Glomerular endothelial cell (primary cell): Measurements from ENCODE around the gene INSRR. TPM values are rescaled to one million over a fixed set of nuclear protein-coding genes. Genes with fewer than 3 reads are reported as not detected.

Source experiments
- DNase-seq: peaks from one replicate; pipeline ENCODE4 v3.0.0-alpha.2; 2011; ENCODE audit warnings: low read depth, low spot score; ENCODE audit errors: extremely low read depth
- total RNA-seq: library from RNA; depleted of rRNA; stranded (reverse); fragments of >200 nt; gene quantifications from 2 replicates; pipeline ENCODE4 v1.2.3, GENCODE V29; 2015

The INSRR gene
- total RNA-seq, 1 donor from 2014 or later = not detected

- no peak for DNase-seq
Measured at GRCh38 chr1:156809711-156810366, 49.1 kb downstream of the INSRR start.

- no peak for DNase-seq
Measured at GRCh38 chr1:156809281-156809680, 49.6 kb downstream of the INSRR start.

- DNase-seq = no peak
Measured at GRCh38 chr1:156808186-156809030, 50.5 kb downstream of the INSRR start.

GRCh38 chr1:156807627-156808026, 51.3 kb downstream of the INSRR start:
- no peak for DNase-seq

GRCh38 chr1:156806512-156807440, 52.1 kb downstream of the INSRR start:
- no peak for DNase-seq

- DNase-seq = no peak
Measured at GRCh38 chr1:156805766-156806511, 53.0 kb downstream of the INSRR start.

- no peak for DNase-seq
Measured at GRCh38 chr1:156804572-156805243, 54.2 kb downstream of the INSRR start.

GRCh38 chr1:156804026-156804425, 54.9 kb downstream of the INSRR start:
- no peak for DNase-seq

GRCh38 chr1:156803086-156803851, 55.6 kb downstream of the INSRR start:
- no peak for DNase-seq

- DNase-seq = no peak
Measured at GRCh38 chr1:156802421-156802935, 56.4 kb downstream of the INSRR start.

GRCh38 chr1:156801409-156802121, 57.4 kb downstream of the INSRR start:
- DNase-seq = no peak

GRCh38 chr1:156797212-156797871, 61.6 kb downstream of the INSRR start:
- DNase-seq = no peak

- DNase-seq = no peak
Measured at GRCh38 chr1:156796340-156797097, 62.4 kb downstream of the INSRR start.

GRCh38 chr1:156795787-156796186, 63.1 kb downstream of the INSRR start:
- DNase-seq = no peak

GRCh38 chr1:156795374-156795733, 63.6 kb downstream of the INSRR start:
- DNase-seq = no peak

GRCh38 chr1:156794506-156795373, 64.2 kb downstream of the INSRR start:
- DNase-seq = no peak
